ENCODE data around the gene GNA15.

GNA15 gene

GRCh38 chr19:3204646-3205275 is 68.9 kb downstream of the GNA15 start:
- peaks cover 39% of the 10 kb centered on the region for H3K36me3 ChIP-seq (ENCODE audit: insufficient read depth, low read length)
- no peaks in the 10 kb centered on the region for H3K4me1 ChIP-seq (ENCODE audit: control insufficient read depth, insufficient read depth, low read length)
- no peak overlapping the region for H3K4me3 ChIP-seq (ENCODE audit: low read length)
- no peak overlapping the region for H3K4me2 ChIP-seq (ENCODE audit: low read length)
- H3K27me3 ChIP-seq (ENCODE audit: control insufficient read depth, insufficient read depth, low read length), result no peaks in the 10 kb centered on the region
- no peaks in the 10 kb centered on the region for H3K9me3 ChIP-seq (replicated peaks; ENCODE audit: low read length)
- no peak overlapping the region for H3K9ac ChIP-seq (ENCODE audit: low read depth, low read length)

- H3K27me3 ChIP-seq (ENCODE audit: control insufficient read depth, insufficient read depth, low read length), result no peaks in the 10 kb centered on the region
- H3K9me3 ChIP-seq (replicated peaks; ENCODE audit: low read length), result no peaks in the 10 kb centered on the region
- H3K4me2 ChIP-seq (ENCODE audit: low read length), result no peak overlapping the region
- H3K9ac ChIP-seq (ENCODE audit: low read depth, low read length), result no peak overlapping the region
- H3K4me3 ChIP-seq (ENCODE audit: low read length), result no peak overlapping the region
- peaks cover 39% of the 10 kb centered on the region for H3K36me3 ChIP-seq (ENCODE audit: insufficient read depth, low read length)
- H3K4me1 ChIP-seq (ENCODE audit: control insufficient read depth, insufficient read depth, low read length), result no peaks in the 10 kb centered on the region
Observed at GRCh38 chr19:3206216-3206953, 70.6 kb downstream of the GNA15 start.

- no peak overlapping the region for H3K4me3 ChIP-seq (ENCODE audit: low read length)
- H3K36me3 ChIP-seq (ENCODE audit: insufficient read depth, low read length), result peaks cover 37% of the 10 kb centered on the region
- no peak overlapping the region for H3K9ac ChIP-seq (ENCODE audit: low read depth, low read length)
- H3K4me2 ChIP-seq (ENCODE audit: low read length), result no peak overlapping the region
- H3K9me3 ChIP-seq (replicated peaks; ENCODE audit: low read length), result no peaks in the 10 kb centered on the region
- no peaks in the 10 kb centered on the region for H3K27me3 ChIP-seq (ENCODE audit: control insufficient read depth, insufficient read depth, low read length)
- H3K4me1 ChIP-seq (ENCODE audit: control insufficient read depth, insufficient read depth, low read length), result no peaks in the 10 kb centered on the region
Observed at GRCh38 chr19:3207461-3208242, 71.8 kb downstream of the GNA15 start.

GRCh38 chr19:3208317-3209207 is 72.7 kb downstream of the GNA15 start:
- H3K27me3 ChIP-seq (ENCODE audit: control insufficient read depth, insufficient read depth, low read length), result no peaks in the 10 kb centered on the region
- no peak overlapping the region for H3K4me2 ChIP-seq (ENCODE audit: low read length)
- no peaks in the 10 kb centered on the region for H3K4me1 ChIP-seq (ENCODE audit: control insufficient read depth, insufficient read depth, low read length)
- H3K4me3 ChIP-seq (ENCODE audit: low read length), result no peak overlapping the region
- peaks cover 37% of the 10 kb centered on the region for H3K36me3 ChIP-seq (ENCODE audit: insufficient read depth, low read length)
- no peaks in the 10 kb centered on the region for H3K9me3 ChIP-seq (replicated peaks; ENCODE audit: low read length)
- H3K9ac ChIP-seq (ENCODE audit: low read depth, low read length), result no peak overlapping the region

GRCh38 chr19:3210347-3211017 is 74.6 kb downstream of the GNA15 start:
- H3K9me3 ChIP-seq (replicated peaks; ENCODE audit: low read length), result no peaks in the 10 kb centered on the region
- no peak overlapping the region for H3K4me2 ChIP-seq (ENCODE audit: low read length)
- H3K36me3 ChIP-seq (ENCODE audit: insufficient read depth, low read length), result peaks cover 30% of the 10 kb centered on the region
- H3K4me3 ChIP-seq (ENCODE audit: low read length), result no peak overlapping the region
- H3K4me1 ChIP-seq (ENCODE audit: control insufficient read depth, insufficient read depth, low read length), result no peaks in the 10 kb centered on the region
- H3K9ac ChIP-seq (ENCODE audit: low read depth, low read length), result no peak overlapping the region
- H3K27me3 ChIP-seq (ENCODE audit: control insufficient read depth, insufficient read depth, low read length), result no peaks in the 10 kb centered on the region

GRCh38 chr19:3211191-3211590 is 75.4 kb downstream of the GNA15 start:
- Histone ChIP-seq H3K4me2 (ENCODE audit: low read length) (no peak overlapping the region), H3K9ac (ENCODE audit: low read depth, low read length) (no peak overlapping the region), H3K4me3 (ENCODE audit: low read length) (no peak overlapping the region), H3K9me3 (replicated peaks; ENCODE audit: low read length) (no peaks in the 10 kb centered on the region), H3K27me3 (ENCODE audit: control insufficient read depth, insufficient read depth, low read length) (no peaks in the 10 kb centered on the region), H3K4me1 (ENCODE audit: control insufficient read depth, insufficient read depth, low read length) (no peaks in the 10 kb centered on the region), H3K36me3 (ENCODE audit: insufficient read depth, low read length) (peaks cover 28% of the 10 kb centered on the region)

- Histone ChIP-seq H3K27me3 (ENCODE audit: control insufficient read depth, insufficient read depth, low read length) (no peaks in the 10 kb centered on the region), H3K9ac (ENCODE audit: low read depth, low read length) (no peak overlapping the region), H3K36me3 (ENCODE audit: insufficient read depth, low read length) (peaks cover 14% of the 10 kb centered on the region), H3K4me2 (ENCODE audit: low read length) (no peak overlapping the region), H3K4me1 (ENCODE audit: control insufficient read depth, insufficient read depth, low read length) (no peaks in the 10 kb centered on the region), H3K9me3 (replicated peaks; ENCODE audit: low read length) (no peaks in the 10 kb centered on the region), H3K4me3 (ENCODE audit: low read length) (no peak overlapping the region)
Observed at GRCh38 chr19:3213159-3213558, 77.3 kb downstream of the GNA15 start.
